ENCODE results near the gene ZNF763. TPM values are rescaled to one million over a fixed set of nuclear protein-coding genes. Genes with fewer than 3 reads are reported as not detected.
"Not testable (repeated sequence)": the region's sequence is repeated elsewhere in the genome, so short reads cannot be mapped to it uniquely, and the experiment has no call there.

ZNF763 gene
- polyA plus RNA-seq, 10 donors, result 1.0 to 2.4 (median 1.8) TPM

DNA sequence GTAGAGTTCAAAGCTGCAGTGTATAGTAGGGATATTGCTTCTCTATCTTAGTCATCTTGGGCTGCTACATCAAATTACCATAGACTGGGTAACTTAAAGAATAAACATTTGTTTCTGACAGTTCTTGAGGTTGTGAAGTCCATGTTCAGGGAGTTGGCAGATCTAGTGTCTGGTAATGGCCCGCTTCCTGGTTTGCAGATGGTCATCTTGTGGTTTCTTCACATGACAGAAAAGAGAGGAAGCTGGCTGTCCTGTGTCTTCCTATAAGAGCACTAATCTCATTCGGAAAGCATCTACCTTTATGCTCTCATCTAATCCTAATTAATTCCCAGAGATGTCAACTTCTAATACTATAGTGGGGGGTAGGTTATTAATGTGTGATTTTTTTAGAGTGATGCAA lies 6.2 kb downstream of the ZNF763 start:
- DNase-seq, result no peak

DNA sequence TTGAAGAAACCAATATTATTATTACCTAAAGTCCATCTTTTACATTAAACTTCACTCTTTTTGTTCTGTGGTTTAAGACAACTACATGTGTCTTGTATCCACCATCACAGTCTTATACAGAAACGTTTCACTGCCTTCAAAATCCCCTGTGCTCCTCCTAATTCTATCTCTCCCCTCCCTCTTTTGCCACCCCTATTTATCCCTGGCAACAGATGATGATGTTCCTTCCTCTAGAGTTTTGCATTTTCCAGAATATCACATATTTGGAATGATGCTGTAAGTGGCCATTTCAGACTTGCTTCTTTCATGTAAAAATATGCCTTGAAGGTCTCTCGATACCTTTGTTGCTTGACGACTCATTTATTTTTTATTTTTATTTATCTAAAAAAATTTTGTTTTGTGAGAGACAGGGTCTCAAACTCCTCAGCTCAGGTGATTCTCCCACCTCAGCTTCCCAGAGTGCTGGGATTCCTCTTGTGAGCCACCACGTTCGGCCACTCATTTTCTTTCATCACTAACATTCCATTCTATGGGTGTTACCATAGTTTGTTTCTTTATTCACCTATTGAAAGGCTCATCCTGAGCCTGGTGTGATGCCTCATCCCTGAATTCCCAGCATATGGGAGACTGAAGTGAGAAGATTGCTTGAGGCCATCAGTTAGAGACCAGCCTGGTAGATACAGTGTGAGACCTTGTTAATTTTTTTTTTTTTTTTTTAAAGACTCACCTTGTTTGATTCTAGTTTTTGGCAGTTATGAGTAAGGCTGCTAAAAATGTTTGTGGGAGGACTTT lies 8.4 kb downstream of the ZNF763 start:
- no peak for DNase-seq

DNA sequence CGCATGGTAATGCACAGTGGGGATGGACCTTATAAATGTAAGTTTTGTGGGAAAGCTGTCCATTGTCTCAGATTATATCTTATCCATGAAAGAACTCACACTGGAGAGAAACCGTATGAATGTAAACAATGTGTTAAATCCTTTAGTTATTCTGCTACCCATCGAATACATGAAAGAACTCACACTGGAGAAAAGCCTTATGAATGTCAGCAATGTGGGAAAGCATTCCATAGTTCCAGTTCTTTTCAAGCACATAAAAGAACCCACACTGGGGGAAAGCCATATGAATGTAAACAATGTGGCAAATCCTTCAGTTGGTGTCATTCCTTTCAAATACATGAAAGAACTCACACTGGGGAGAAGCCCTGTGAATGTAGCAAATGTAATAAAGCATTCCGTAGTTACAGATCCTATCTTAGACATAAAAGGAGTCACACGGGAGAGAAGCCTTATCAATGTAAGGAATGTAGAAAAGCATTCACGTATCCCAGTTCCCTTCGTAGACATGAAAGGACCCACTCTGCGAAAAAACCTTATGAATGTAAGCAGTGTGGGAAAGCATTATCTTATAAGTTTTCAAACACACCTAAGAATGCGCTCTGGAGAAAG lies 13.8 kb downstream of the ZNF763 start:
- DNase-seq, result no peak

DNA sequence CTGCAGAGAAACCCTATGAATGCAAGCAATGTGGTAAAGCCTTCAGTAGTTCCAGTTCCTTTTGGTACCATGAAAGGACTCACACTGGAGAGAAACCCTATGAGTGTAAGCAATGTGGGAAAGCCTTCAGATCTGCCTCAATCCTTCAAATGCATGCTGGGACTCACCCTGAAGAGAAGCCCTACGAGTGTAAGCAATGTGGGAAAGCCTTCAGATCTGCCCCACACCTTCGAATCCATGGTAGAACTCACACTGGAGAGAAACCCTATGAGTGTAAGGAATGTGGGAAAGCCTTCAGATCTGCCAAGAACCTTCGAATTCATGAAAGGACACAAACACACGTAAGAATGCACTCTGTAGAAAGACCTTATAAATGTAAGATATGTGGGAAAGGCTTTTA lies 14.7 kb downstream of the ZNF763 start:
- no peak for DNase-seq

DNA sequence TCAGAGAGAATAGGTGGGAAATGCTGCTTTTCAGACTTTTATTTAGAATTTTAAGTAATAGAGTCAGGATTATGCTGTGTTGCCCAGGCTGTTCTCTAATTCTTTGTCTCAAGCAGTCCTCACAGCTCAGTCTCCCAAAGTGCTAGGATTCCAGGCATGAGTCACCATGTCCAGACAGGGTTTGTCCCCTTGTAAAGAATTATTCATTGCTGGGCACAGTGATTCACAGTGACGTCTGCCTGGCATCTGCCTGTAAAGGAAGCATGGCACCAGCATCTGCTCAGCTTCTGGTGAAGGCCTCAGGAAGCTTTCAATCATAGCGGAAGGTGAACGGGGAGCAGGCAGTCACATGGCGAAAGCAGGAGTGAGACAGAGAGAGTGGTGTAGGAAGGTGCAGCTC lies 17.7 kb downstream of the ZNF763 start:
- no peak for DNase-seq

DNA sequence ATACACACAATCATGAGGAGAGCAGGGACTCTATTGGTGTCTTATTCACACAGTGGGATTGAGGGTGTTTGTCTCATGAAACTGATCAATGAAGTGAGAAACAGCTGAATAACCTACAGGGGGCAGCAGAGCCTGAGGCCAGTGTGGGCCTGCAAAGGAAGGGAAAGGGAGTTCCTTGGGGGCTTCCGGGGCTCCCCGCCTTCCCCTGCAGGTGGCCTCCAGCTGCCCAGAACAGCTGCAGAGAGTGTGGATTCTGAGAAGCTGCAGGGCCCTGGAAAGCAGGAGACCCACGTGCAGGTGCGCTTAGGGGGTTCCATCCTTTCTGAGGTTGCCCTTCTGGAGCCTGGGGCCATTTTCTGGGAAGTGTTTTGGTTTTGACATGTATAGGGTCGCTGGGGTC lies 20.1 kb downstream of the ZNF763 start:
- peak in 1 of 3 donors; percentile 5 for DNase-seq

DNA sequence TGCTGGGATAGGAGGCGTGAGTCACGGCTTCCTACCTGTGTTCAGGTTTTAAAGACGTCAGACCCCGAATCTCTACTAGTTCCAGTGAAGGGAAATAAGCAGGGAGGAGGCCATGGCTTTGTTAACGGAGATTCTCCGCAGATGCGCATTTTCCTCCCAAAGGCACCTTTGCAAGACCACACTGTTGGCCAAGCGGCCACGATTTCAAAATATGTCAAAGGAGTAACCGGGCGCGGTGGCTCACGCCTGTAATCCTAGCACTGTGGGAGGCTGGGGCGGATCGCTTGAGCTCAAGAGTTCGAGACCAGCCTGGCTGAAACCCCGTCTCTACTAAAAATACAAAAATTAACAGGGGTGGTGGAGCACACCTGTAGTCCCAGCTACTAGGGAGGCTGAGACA lies 21.9 kb downstream of the ZNF763 start:
- DNase-seq, result no peak

DNA sequence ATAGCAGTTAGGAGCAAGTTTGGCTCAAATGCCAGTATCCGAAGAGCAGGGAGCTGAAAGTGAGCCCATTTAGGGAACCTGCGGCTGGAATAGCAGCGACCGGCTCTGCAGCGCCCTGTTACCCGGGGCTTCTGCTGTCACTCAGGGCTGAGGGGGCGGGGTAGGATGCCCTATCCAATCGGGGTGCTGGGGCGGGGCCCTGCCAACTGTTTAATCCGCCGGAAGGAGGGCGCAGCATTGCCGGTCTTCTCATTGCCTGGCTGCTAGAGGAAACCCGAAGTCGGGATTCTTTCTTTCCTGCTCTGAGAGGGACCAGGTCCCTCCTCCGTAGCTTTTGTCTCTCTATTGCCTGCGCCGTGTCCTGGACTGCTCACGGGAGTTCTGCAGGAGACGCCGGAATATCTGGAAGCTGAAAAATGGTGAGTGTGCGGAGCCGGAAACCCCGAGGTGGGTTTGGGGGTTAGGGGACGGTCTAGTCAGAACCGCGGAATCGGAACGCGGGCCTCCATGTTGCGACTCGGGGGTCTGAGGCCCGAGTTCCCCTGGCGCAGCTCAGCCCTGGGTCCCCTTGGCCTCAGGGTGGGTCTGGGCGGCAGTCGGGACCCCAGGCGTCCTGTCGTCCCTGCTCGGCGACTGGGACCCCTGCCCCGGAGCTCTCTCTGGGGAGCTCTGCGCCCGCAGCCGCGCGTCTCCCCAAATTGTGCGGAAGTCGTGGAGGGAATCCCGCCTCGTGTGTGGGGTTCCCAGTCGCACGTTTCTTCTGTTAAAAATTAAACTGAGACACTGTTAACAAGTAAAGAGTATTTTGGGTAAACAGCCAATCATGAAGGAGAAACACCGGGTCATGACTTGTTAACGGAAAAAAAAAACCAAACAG lies 22.8 kb downstream of the ZNF763 start:
- peak; percentile 92 to 95 (median 92) for DNase-seq

DNA sequence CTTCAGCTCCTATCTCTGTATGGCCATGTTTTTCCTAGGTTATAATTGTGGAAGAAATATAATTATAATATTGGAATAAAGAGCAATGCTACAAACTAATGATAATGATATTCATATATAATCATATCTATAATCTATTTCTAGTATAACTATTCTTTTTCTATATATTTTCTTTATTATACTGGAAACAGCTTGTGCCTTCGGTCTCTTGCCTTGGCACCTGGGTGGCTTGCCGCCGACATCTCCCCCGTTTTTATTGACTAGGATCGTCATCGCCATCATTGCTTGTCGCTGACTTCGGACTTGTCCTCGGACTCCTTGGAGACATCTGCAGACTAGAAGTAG lies 24.2 kb downstream of the ZNF763 start:
- DNase-seq, result no peak

DNA sequence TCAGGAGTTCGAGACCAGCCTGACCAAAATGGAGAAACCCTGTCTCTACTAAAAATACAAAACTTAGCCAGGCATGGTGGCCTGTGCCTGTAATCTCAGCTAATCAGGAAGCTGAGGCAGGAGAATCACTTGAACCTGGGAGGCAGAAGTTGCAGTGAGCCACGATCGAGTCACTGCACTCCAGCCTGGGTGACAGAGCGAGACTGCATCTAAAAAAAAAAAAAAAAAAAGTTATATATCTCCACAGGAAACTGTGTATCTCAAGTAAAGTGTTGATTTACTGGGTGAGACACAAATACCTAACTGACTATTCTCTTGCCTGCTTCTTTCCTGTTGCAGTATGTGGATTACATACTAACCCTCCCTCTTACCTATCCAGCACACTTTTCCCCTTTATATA lies 27.1 kb downstream of the ZNF763 start:
- DNase-seq, result not testable (repeated sequence)

DNA sequence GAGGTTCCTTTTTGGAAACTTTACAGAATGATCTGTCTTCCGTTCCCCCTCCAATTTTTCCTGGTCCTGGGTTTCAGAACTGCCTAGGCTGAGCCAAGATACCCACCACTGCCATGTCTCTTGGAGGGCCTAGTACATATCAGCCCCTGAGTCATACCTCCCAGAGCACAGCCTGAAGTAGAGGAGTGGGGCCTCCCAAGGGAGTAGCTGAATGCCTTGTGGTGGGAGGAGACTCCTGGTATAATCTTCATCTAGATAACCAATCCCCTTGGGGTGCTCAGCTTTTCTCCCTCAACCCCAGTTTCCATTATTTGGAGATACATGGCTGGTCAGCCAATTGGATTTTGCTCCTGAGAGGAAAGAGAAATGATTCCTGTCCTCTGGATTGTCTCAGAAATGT lies 30.3 kb downstream of the ZNF763 start:
- peak in 1 of 3 donors; percentile 4 for DNase-seq

DNA sequence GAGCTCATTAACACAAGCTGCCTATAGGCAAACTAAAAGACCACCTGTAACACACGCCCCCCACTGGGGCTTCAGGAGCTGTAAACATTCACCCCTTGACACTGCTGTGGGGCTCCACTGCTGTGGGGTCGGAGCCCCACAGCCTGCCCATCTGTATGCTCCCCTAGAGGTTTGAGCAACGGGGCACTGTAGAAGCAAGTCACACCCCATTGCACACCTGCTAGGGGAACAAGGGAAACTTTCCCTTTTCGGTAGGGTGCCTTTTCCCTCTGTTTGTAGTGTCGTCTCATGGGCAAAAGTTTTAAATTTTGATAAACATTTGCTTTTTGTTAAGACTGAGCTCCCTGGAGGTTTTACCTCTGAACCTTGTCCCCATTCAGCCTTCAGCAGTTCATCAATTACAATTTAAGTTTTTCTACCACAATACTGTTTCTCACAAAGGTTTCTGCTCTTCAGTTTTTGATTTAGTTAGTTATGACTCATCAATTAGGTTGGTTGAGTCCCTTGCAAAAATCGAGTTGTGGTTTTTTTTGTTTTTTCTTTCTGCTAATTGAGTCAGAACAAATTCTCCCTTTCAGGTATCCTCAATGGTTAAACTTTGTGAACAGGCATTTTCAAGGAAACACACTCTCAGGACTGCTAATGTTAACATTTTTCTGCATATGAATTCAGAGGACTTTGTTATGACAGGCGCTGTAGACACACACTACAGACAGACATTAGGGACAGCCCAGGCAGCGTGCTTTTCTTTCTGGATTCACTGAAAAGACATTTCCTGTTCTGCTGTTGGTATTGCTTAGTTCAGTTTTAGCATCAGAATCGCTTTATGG lies 35.5 kb downstream of the ZNF763 start:
- peak in 1 of 3 donors; percentile 3 for DNase-seq

DNA sequence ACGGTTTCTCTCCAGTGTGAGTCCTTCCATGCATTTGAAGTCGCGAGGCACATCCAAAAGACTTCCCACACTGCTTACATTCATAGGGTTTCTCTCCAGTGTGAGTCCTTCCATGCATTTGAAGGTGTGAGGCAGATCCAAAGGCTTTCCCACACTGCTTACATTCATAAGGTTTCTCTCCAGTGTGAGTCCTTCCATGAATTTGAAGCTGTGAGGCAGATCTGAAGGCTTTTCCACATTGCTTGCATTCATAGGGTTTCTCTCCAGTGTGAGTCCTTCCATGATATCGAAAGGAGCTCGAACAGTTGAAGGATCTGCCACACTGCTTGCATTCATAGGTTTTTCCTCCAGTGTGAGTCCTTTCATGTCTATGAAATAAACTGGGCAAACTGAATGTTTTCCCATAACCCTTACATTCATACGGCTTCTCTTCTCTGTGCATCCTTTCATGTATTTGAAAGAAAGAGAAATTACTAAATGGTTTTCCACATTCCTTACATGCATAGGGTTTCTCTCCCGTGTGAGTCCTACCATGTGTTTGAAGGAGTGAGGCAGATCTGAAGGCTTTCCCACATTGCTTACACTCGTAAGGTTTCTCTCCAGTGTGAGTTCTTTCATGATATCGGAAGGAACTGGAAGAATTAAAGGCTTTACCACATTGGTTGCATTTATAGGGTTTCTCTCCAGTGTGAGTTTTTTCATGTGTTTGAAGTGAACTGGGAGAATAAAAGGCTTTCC lies 50.3 kb downstream of the ZNF763 start:
- DNase-seq, result no peak

DNA sequence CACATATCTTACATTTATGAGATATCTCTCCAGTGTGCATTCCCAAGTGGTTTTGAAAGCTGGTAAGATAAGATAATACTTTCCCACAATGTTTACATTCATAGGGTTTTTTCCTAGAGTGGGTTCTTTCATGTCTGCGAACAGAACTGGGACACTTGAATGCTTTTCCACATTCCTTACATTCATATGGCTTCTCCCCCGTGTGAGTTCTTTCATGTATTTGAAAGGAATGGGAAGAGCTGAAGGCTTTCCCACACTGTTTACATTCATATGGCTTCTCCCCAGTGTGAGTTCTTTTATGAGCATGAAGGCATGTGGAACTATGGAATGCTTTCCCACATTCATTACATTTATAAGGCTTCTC lies 50.9 kb downstream of the ZNF763 start:
- DNase-seq, result no peak

Other genes starting within 250 kb of the ZNF763 start
- gene ZNF823, start 226.1 kb upstream of the ZNF763 start, polyA plus RNA-seq (ENCODE audit: insufficient read length in 10 of 10), result 1 to 10 TPM; 3.3 to 5.3 (median 4.5) TPM
- gene ZNF441, start 198.0 kb upstream of the ZNF763 start, polyA plus RNA-seq (ENCODE audit: insufficient read length in 10 of 10), result 1 to 10 TPM; 5.5 to 9.4 (median 7.1) TPM
- gene ZNF491, start 166.5 kb upstream of the ZNF763 start, polyA plus RNA-seq (ENCODE audit: insufficient read length in 10 of 10), result 1 to 10 TPM; 1.9 to 5.4 (median 3.2) TPM
- gene ZNF440, start 150.8 kb upstream of the ZNF763 start, polyA plus RNA-seq (ENCODE audit: insufficient read length in 10 of 10), result 1 to 10 TPM; 3.1 to 8.8 (median 6.0) TPM
- gene ZNF439, start 116.3 kb upstream of the ZNF763 start, polyA plus RNA-seq (ENCODE audit: insufficient read length in 10 of 10), result 1 to 10 TPM; 2.6 to 6.8 (median 4.9) TPM
- 1 to 10 TPM; 2.9 to 5.8 (median 4.1) TPM for gene ZNF69, start 77.3 kb upstream of the ZNF763 start, polyA plus RNA-seq (ENCODE audit: insufficient read length in 10 of 10)
- gene ZNF700, start 39.9 kb upstream of the ZNF763 start, polyA plus RNA-seq (ENCODE audit: insufficient read length in 10 of 10), result 10 to 100 TPM in 2 of 10 donors, 1 to 10 TPM in 8; 3.7 to 12.0 (median 7.1) TPM
- gene ZNF433, start 70.6 kb downstream of the ZNF763 start, polyA plus RNA-seq (ENCODE audit: insufficient read length in 10 of 10), result 1 to 10 TPM; 2.2 to 5.6 (median 4.4) TPM
- under 1 TPM; 0.17 to 0.80 (median 0.41) TPM for gene ZNF878, start 87.9 kb downstream of the ZNF763 start, polyA plus RNA-seq (ENCODE audit: insufficient read length in 10 of 10)
- 10 to 100 TPM in 3 of 10 donors, 1 to 10 TPM in 7; 6.2 to 12.0 (median 8.9) TPM for gene ZNF844, start 99.7 kb downstream of the ZNF763 start, polyA plus RNA-seq (ENCODE audit: insufficient read length in 10 of 10)
- 1 to 10 TPM; 1.2 to 4.5 (median 2.3) TPM for gene ZNF20, start 175.3 kb downstream of the ZNF763 start, polyA plus RNA-seq (ENCODE audit: insufficient read length in 10 of 10)
- 1 to 10 TPM; 3.8 to 7.4 (median 5.3) TPM for gene ZNF625, start 191.7 kb downstream of the ZNF763 start, polyA plus RNA-seq (ENCODE audit: insufficient read length in 10 of 10)
- 1 to 10 TPM; 6.0 to 9.3 (median 8.1) TPM for gene ZNF136, start 198.1 kb downstream of the ZNF763 start, polyA plus RNA-seq (ENCODE audit: insufficient read length in 10 of 10)